ENCODE data around the gene TCP11. TPM values are rescaled to one million over a fixed set of nuclear protein-coding genes. Genes with fewer than 3 reads are reported as not detected.

The TCP11 gene
- total RNA-seq, 1 experiment from 2014 or later: not detected

GRCh38 chr6:35178932-35179832 is 38.0 kb upstream of the TCP11 start:
- no peak overlapping the region for H3K4me3 Mint-ChIP-seq (ENCODE audit: low read depth, unreplicated experiment)
- H3K27ac Mint-ChIP-seq (ENCODE audit: unreplicated experiment): no peak overlapping the region
- no peak for TF ChIP-seq CTCF (IDR thresholded peaks at IDR 0.05; ENCODE audit: unreplicated experiment)
- H3K9me3 Mint-ChIP-seq (ENCODE audit: low read depth, unreplicated experiment): no peaks in the 10 kb centered on the region
- no peak for DNase-seq
- peaks cover 40% of the 10 kb centered on the region for H3K4me1 Mint-ChIP-seq (ENCODE audit: low read depth, unreplicated experiment)
- H3K27me3 Mint-ChIP-seq (ENCODE audit: unreplicated experiment): no peaks in the 10 kb centered on the region
- CTCF ChIA-PET: interaction anchor here (0.5 to 0.8 kb wide), 2 partner anchors 14 to 1015 kb away, joined by 3 to 6 read pairs; no protein-coding TSS in a partner anchor
- BruUV-seq (replicated peaks): no TSS peak
- peaks cover 6% of the 10 kb centered on the region for H3K36me3 Mint-ChIP-seq (ENCODE audit: insufficient read depth, unreplicated experiment)
- intact Hi-C loops (cut with micrococcal nuclease; ENCODE audit: unreplicated experiment): no loop called here

- H3K4me3 Mint-ChIP-seq (ENCODE audit: low read depth, unreplicated experiment): no peak overlapping the region
- H3K9me3 Mint-ChIP-seq (ENCODE audit: low read depth, unreplicated experiment): no peaks in the 10 kb centered on the region
- peaks cover 6% of the 10 kb centered on the region for H3K36me3 Mint-ChIP-seq (ENCODE audit: insufficient read depth, unreplicated experiment)
- H3K4me1 Mint-ChIP-seq (ENCODE audit: low read depth, unreplicated experiment): peaks cover 39% of the 10 kb centered on the region
- intact Hi-C loops (cut with micrococcal nuclease; ENCODE audit: unreplicated experiment): no loop called here
- H3K27ac Mint-ChIP-seq (ENCODE audit: unreplicated experiment): no peak overlapping the region
- DNase-seq: no peak
- CTCF ChIA-PET: no interaction called here
- no TSS peak for BruUV-seq (replicated peaks)
- no peaks in the 10 kb centered on the region for H3K27me3 Mint-ChIP-seq (ENCODE audit: unreplicated experiment)
- no peak for TF ChIP-seq CTCF (IDR thresholded peaks at IDR 0.05; ENCODE audit: unreplicated experiment)
Measured at GRCh38 chr6:35178012-35178411, 36.9 kb upstream of the TCP11 start.

GRCh38 chr6:35177596-35177995 is 36.5 kb upstream of the TCP11 start:
- Mint-ChIP-seq H3K27ac (ENCODE audit: unreplicated experiment) (no peak overlapping the region), H3K9me3 (ENCODE audit: low read depth, unreplicated experiment) (no peaks in the 10 kb centered on the region), H3K36me3 (ENCODE audit: insufficient read depth, unreplicated experiment) (peaks cover 6% of the 10 kb centered on the region), H3K4me1 (ENCODE audit: low read depth, unreplicated experiment) (peaks cover 35% of the 10 kb centered on the region), H3K4me3 (ENCODE audit: low read depth, unreplicated experiment) (no peak overlapping the region), H3K27me3 (ENCODE audit: unreplicated experiment) (no peaks in the 10 kb centered on the region)
- CTCF ChIA-PET: no interaction called here
- no TSS peak for BruUV-seq (replicated peaks)
- DNase-seq: no peak
- intact Hi-C loops (cut with micrococcal nuclease; ENCODE audit: unreplicated experiment): no loop called here
- TF ChIP-seq CTCF (IDR thresholded peaks at IDR 0.05; ENCODE audit: unreplicated experiment): no peak

GRCh38 chr6:35177157-35177556 is 36.0 kb upstream of the TCP11 start:
- peaks cover 6% of the 10 kb centered on the region for H3K36me3 Mint-ChIP-seq (ENCODE audit: insufficient read depth, unreplicated experiment)
- CTCF ChIA-PET: interaction anchor here (0.6 to 0.8 kb wide), 2 partner anchors 8 to 167 kb away, joined by 4 to 5 read pairs; no protein-coding TSS in a partner anchor
- no peaks in the 10 kb centered on the region for H3K9me3 Mint-ChIP-seq (ENCODE audit: low read depth, unreplicated experiment)
- H3K4me1 Mint-ChIP-seq (ENCODE audit: low read depth, unreplicated experiment): peaks cover 33% of the 10 kb centered on the region
- H3K27ac Mint-ChIP-seq (ENCODE audit: unreplicated experiment): no peak overlapping the region
- H3K27me3 Mint-ChIP-seq (ENCODE audit: unreplicated experiment): no peaks in the 10 kb centered on the region
- intact Hi-C loops (cut with micrococcal nuclease; ENCODE audit: unreplicated experiment): no loop called here
- TF ChIP-seq CTCF (IDR thresholded peaks at IDR 0.05; ENCODE audit: unreplicated experiment): no peak
- no peak overlapping the region for H3K4me3 Mint-ChIP-seq (ENCODE audit: low read depth, unreplicated experiment)
- DNase-seq: no peak
- no TSS peak for BruUV-seq (replicated peaks)

Data from Calu3 (cell line).